GM12865 (cell line): ENCODE measurements around the gene TENM4.
"Not testable (repeated sequence)": the region's sequence is repeated elsewhere in the genome, so short reads cannot be mapped to it uniquely, and the experiment has no call there.

Experiments used
- DNase-seq: peaks from one replicate; pipeline ENCODE4 v3.0.0; 2010; ENCODE audit warnings: low read depth
- H3K4me3 ChIP-seq: 2 replicates; pipeline ENCODE4 v1.5.1; 2011; ENCODE audit warnings: mild to moderate bottlenecking, low read depth, low read length, control low read depth
- TF ChIP-seq, protein P1 (sequence below): IDR thresholded peaks from 2 replicates; pipeline ENCODE4 v1.5.1; 2011; ENCODE audit warnings: low read length, control low read depth, low read depth, inconsistent platforms; ENCODE audit not compliant: insufficient read depth; ENCODE audit errors: missing control alignments

Gene TENM4

DNA sequence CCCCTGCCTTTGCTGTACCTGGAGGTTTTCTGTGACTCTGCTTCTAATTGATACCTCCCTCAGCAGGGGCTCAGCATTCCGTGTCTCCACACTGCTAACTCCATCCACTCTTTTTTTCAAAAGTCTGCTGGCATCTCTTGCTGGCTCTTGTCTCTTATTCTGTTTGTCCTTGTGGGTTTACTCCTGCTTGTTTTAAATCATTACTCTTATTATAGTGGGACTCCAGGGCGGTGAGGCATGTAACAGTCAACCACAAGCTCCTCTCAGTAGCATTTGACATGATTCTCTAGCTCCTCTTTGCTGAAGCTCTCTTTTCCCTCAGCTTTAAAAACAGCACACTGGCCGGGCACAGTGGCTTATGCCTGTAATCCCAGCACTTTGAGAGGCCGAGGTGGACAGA, 605.9 kb downstream of the TENM4 start:
- no peak for DNase-seq
- TF ChIP-seq, protein P1, sequence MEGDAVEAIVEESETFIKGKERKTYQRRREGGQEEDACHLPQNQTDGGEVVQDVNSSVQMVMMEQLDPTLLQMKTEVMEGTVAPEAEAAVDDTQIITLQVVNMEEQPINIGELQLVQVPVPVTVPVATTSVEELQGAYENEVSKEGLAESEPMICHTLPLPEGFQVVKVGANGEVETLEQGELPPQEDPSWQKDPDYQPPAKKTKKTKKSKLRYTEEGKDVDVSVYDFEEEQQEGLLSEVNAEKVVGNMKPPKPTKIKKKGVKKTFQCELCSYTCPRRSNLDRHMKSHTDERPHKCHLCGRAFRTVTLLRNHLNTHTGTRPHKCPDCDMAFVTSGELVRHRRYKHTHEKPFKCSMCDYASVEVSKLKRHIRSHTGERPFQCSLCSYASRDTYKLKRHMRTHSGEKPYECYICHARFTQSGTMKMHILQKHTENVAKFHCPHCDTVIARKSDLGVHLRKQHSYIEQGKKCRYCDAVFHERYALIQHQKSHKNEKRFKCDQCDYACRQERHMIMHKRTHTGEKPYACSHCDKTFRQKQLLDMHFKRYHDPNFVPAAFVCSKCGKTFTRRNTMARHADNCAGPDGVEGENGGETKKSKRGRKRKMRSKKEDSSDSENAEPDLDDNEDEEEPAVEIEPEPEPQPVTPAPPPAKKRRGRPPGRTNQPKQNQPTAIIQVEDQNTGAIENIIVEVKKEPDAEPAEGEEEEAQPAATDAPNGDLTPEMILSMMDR = no peak
- no peak overlapping the region for H3K4me3 ChIP-seq

DNA sequence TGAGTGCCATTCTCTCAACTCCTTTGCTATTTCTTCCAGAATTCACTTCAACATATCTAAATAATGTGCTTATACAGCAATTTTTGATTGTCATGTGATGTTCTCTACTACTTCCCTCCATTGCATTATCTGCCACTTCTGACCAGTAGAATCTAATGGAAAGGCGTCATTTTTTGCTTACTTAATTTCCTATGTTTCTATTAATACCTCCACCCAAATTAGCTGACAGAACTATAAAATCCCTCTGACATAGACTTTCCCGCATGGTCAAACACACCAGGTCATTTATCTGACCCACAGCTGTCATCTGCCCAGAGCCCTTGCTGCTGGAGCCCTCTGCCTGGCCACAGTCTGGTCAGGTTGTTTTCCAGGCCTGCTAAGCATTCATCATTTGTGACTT, 607.6 kb downstream of the TENM4 start:
- DNase-seq = no peak
- TF ChIP-seq, protein P1 = no peak
- H3K4me3 ChIP-seq = no peak overlapping the region

DNA sequence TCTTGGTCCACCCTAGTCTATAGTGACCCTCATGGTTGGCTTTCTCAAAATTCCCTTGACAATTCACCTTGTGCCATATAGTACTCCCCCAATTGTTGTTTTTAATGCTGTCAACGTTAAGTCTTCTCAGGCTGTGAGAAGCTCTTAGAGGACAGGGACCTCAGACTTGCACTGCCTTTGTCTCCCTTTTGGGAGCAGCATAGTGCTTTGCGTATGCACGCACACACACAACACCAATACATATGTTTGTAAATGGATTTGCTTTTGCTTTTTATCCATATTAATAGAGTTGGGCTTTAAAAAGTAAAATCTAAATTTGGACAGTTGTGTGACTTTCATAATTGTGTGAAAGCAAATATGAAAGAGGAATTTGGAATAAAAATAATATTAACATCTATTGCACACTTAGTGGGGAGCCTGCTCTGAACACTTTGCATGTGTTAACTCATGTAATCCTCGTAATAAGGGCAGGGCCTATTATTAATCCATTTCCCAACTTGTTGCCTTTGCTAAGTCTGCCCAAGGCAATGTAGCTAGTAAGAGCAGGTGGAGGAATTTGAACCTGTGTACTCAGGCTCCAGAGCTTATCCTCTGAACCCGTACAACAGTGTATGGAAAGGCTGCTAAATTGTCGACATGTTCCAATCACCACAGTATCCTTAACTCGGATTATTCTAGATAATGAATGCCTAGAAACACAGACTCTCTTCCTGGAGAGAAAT, 608.4 kb downstream of the TENM4 start:
- no peak for DNase-seq
- no peak overlapping the region for H3K4me3 ChIP-seq
- TF ChIP-seq, protein P1 = no peak

DNA sequence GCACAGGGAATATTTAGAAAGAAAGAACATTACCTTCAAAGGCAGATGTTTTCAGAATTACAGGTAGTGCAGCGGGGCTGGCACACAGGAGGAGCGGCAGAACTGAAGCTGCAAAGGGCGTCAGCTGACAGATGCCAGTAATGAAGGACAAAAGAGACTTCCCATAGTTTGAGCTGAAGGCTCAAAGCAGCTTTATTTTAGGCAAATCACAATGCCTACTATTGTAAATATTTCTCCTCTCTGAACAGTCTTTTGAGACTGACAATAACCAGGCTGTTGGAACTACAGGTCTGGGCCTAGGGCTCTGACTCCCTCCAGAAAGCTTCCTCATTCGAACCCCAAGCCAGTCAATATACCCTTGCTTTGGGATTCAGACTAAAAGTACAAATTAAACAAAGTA, 609.3 kb downstream of the TENM4 start:
- DNase-seq = no peak
- no peak overlapping the region for H3K4me3 ChIP-seq
- TF ChIP-seq, protein P1 = no peak

DNA sequence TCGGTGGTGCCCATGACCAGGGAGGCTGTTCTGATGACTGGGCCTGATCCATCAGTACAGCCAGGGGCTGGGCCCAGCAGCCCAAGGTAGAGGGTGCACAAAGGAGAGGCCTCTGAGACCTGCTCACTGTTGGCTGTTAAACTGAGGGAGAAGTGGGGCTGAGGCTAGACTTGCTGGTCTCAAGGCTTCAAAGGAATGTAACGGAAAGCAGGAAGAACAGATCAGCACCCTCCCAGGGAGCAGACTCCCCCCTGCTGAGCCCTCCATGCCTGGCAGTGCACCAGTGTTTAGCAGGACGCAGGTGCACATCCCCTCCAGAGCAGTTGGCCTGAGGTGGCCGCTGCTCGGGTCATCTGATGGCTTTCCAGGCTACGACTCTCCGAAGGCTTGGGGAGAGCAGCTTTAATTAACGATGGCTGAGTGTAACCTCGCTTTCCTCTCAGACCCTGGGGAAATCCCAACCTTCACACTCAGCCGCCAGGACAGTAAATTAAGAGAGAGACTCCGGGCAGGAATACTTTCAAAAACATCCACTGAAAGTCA, 610.5 kb downstream of the TENM4 start:
- TF ChIP-seq, protein P1 = no peak
- H3K4me3 ChIP-seq = no peak overlapping the region
- DNase-seq = no peak

DNA sequence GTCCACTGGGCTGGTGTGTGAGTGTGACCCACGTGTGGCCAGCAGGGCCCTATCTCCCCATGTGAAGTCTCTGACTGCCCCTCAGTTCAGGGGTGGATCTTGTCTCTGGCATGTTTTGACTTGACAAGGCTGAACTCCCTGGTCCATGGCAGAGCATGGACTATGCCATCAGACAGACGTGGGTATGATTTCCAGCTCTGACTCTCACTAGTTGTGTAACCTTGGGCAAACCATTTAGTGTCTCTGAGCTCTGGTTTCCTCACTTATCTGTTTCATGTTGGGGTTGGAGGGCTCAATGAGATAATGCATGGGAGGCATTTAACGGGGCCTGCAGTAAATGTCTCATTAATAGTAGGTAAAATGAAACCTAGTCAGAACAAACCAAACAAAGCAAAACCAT, 611.7 kb downstream of the TENM4 start:
- TF ChIP-seq, protein P1 = no peak
- DNase-seq = no peak
- no peak overlapping the region for H3K4me3 ChIP-seq

DNA sequence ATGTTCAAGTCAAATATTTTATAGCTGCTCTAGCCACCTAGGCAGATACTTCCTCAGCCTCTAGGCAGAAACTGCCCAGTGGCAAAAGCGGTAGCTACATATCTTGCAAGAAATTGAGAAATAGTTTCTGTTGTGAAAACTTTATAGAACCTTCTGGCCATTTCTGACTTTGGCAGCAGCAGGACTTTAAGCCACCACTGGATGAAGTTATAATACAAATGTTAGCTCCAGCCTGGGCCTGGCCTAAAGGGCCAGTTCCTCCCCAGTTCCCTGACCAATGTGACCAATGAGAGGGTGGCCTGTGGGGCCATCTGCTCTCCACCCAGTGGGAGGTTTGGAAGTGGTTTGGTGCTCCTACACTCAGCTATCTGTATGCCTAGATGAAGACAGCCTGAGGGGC, 612.2 kb downstream of the TENM4 start:
- H3K4me3 ChIP-seq = no peak overlapping the region
- DNase-seq = no peak
- TF ChIP-seq, protein P1 = no peak

DNA sequence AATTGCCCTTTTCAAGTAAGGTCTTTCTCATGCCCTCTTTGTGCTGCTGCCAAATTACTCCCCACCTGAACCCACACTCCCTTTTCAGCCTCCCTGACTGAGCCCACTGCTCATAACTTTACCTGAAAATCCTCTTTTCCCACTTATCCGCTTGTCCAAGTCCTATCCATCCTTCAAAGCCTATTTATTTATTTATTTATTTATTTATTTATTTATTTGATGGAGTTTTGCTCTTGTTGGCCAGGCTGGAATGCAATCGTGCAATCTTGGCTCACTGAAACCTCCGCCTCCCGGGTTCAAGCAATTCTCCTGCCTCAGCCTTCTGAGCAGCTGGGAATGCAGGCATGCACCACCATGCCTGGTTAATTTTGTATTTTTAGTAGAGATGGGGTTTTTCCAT, 613.5 kb downstream of the TENM4 start:
- not testable (repeated sequence) for DNase-seq, H3K4me3 ChIP-seq
